NCI-H2227 (cell line): ENCODE data around the gene MVB12B.
"Not testable (repeated sequence)": the region's sequence is repeated elsewhere in the genome, so short reads cannot be mapped to it uniquely, and the experiment has no call there.

ENCODE experiments used
- DNase-seq: peaks from one replicate; lab custom pipeline; 2025; ENCODE audit not compliant: unreplicated experiment; lab: John Stamatoyannopoulos, UW

Gene MVB12B, protein sequence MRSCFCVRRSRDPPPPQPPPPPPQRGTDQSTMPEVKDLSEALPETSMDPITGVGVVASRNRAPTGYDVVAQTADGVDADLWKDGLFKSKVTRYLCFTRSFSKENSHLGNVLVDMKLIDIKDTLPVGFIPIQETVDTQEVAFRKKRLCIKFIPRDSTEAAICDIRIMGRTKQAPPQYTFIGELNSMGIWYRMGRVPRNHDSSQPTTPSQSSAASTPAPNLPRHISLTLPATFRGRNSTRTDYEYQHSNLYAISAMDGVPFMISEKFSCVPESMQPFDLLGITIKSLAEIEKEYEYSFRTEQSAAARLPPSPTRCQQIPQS

DNA sequence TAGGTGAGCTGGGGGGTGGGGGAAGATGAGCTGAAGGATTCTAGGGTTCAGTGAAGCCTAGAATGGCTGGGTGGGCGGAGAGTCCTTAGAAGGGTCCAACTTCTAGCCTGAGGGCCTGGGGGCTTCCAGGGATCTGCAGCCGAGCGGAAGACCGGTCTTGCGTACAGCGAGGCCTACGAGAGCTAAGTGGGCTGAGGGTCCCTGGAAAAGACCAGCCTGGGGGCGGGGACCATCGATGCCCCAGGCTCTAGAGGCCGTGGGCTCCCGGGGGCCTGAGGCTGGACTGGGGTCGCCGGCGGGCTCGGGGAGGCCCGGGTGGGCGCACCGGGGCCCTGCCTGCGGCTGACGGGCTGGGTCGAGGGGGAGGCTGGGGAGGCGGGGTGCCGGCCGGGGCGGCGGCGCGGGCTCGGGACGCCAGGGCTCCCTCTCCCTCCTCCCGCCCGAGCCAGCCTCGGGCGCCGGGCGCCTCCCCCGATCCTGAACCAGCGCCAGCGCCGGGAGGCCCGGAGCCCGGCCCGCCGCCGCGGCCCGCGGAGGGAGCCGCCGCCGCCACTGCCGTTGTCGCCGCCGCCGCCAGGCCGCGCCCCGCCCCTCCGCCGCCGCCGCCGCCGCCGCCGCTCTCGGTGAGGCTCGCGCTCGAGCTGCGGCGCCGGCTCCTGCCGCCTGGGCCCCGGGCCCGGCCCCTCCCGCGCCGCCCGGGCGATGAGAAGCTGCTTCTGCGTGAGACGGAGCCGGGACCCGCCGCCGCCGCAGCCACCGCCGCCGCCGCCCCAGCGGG, at the start of gene MVB12B:
TSS of gene MVB12B (plus strand) at position 602 of the 778 bp plus-strand sequence. CDS start at position 703, 101 bp downstream.
- DNase-seq: peak; percentile 43

DNA sequence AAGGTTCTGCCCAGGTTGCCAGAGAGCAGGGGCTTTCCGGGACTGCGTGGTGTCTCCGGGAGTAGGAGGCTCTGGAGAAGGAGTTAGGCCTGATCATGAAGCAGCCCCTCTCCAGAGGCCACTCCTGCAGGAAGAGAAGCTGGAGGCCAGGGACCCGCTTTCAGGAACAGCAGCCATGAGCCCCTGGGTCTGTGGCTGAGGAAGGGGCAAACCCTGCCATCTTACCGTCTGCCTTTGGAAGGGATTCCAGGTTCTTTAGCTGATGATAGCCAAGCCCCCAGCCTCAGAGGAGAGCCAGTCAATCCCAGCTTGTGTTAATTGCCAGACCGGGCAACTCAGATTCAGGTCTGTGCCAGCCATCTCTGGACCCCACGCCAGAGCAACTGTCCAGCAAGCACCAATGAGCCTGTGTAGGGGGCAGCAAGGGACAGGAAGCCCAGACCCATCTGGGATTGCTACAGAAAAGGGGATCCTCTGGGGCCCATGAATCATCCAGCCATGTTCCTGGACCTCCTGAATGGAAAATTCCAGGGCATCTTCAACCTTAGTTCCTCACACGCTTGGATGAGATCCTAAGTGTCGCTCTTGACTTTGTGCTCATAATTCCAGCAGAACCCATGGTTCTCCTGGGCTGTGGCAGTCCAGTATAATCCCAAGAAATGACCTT, 42.7 kb upstream of the MVB12B start:
- DNase-seq: no peak

DNA sequence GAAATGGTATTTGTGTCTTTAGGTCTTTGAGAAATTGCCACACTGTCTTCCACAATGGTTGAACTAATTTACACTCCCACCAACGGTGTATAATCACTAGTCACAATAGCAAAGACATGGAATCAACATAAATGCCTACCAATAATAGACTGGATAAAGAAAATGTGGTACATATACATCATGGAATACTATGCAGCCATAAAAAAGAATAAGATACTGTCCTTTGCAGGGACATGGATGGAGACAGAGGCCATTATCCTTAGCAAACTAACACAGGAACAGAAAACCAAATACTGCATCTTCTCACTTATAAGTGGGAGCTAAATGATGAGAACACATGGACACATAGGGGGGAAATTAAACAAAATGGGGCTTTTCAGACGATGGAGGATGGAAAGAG, 41.0 kb upstream of the MVB12B start:
- not testable (repeated sequence) for DNase-seq

DNA sequence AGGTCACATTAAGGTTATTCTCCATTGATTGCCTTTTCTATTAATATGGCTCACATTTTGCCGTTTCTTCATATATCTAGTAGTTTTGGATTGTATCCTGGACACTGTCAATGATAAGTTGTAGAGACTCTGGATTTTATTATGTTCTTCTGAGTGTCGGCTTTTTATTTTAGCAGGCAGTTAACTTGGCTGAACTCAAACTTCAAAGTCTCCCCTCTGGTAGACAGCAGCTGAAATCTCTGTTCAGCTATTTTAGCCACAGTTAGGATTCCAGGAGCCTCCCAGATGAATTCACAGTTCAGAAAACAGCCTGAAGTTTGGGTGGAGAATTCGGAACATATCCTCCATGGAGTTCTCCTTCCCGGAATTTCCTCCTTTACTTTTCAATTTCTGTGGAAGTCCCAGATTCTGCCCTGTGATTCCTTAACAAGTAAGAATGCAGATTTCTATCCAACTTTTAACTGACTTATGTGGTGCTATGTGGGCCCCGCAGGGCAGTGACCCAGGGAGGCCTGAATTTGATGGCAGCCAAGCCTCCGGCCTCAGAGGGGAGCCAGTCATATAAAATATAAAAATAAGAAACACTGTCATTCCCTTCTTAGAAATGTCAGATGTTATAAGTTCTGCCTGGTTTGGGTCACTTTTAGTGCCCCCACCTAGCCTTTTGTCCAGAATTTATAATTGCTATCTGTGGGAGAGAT, 39.3 kb upstream of the MVB12B start:
- no peak for DNase-seq

DNA sequence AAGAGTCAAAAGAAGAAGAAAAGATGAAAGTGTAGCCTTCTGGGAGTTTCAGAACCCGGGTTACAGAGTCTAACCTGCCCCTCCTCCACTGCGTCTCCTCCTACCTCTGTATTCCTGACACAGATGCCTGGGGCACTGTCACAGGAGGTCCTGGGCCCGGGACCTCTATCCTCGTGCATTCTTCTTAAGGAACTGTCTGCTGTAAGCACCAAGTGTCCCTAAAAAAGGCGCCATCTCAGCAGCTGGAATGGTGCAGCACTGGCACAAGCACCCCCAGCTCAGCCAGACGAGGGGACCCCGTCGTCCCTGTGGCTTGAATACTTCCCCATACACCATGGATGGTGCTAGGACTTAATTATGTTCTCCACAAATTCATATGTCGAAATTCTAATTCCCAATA, 35.8 kb upstream of the MVB12B start:
- no peak for DNase-seq

DNA sequence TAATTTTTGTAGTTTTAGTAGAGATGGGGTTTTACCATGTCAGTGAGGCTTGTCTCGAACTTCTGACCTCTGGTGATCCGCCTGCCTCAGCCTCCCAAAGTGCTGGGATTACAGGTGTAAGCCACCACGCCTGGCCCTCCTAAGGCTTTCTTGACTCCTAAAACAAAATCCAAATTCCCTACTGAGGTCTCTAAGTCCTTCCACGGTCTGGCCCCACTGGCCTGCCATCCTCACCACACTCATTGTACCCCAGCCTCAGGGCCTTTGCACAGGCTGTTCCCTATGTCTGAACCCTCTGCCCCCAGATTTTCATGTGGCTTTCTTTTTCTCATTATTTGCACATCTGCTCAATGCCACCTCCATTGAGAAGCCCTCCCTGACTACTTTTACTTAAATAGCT, 34.7 kb upstream of the MVB12B start:
- DNase-seq: no peak

DNA sequence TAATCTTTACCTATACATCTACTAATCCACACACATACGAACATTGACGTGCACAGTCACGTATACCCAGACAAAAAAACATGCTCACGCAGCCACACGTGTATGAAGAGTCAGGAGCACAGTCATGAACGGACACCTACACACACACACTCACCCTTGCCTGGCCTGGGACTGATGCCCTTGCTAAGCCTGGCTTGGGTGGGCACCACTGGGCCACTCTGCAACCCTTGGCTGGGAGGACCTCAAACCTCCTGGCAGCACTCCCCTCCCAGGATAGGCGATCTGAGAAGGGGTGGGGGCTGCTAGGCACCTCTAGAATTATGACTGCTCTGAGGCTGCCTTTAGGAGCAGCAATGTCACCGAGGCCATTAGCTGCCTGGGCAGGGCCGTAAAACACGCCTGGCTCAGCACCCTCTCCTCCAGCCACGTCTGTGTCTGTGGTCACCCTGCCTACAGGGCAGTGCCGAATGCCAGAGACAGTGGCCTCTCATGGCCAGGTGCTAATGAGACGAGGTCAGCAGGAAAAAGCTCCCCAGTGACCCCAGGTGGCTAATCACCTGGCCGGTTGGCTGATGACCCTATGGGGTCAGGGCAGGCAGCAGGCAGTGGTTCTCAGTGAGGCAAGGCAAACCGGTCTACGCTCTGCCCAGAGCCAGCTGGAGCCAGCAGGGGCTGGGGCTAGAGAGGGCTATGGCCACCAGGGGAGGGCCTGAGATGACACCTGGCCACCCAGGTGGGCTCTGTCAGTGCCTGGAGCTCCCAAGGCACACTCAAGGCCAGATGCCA, 33.7 kb upstream of the MVB12B start:
- no peak for DNase-seq

DNA sequence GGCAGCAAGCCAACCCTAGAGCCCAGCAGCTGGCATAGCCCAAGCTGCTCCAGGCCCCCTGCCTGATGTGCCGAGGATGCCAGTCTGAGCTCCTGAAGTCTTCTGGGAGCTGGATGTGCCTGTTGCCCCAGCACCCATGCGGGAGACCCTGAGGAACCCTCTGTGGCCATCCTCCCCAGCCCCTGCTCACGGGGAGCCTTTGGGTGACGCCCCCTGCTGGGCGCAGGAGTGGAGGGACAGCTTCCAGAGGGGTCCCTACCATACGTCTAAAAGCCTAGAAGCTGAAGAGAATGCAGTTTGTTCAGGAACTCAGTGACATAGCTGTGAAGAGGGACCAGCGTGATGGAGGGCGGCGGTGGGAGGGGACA, 33.1 kb upstream of the MVB12B start:
- DNase-seq: no peak

DNA sequence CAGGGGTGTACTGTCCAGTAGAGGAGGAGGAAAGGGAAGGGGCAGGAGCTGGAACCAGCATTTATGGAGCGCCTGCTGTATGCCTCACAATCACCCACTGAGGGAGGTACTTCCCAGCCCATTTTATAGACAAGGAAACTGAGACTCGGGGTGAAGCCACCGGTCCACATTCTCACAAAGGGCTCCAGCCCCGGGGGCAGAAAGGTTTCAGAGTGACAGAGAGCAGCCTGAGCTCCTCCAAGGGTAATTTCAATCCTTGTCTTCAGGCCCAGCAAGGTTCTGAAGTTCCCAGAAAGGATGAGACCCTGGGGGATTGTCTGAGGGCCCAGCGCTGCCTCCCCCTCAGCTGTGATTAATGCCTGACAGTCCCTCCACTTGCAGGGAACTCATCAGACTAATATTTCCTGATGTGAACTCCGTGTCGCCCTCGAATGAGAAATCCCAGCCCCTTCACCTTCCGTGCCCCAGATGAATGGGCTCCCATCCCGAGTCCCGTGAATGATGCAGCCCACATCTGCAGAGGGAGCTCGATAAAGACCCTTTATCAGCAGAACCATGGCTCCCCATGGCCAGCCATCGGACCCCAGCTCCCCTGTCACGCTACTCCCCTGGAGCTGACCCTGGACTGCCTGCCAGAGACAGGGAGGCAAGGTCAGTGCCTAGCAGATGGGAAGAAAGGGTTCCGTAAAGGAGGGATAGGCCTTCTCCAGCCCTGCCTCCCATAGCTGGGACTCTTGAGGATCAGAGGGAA, 32.1 kb upstream of the MVB12B start:
- DNase-seq: no peak

DNA sequence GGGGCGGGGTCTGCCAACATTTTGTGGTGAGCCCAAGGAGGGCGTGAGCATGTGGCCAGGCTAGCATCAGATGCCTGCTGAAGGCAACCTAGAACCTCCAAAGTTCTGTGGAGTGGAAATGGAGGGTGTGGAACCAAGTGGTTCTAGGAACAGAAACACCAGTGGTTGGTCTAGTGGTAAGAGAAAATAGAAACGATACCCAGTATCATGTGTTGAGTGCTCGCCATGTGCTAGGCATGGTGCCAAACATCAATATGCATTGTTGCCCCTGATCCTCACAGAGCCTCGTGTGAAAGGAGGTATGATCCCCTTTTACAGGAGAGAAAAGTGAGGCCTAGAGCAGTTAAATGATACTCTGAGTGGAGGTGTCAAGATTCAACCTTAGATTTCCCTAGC, 31.5 kb upstream of the MVB12B start:
- no peak for DNase-seq

DNA sequence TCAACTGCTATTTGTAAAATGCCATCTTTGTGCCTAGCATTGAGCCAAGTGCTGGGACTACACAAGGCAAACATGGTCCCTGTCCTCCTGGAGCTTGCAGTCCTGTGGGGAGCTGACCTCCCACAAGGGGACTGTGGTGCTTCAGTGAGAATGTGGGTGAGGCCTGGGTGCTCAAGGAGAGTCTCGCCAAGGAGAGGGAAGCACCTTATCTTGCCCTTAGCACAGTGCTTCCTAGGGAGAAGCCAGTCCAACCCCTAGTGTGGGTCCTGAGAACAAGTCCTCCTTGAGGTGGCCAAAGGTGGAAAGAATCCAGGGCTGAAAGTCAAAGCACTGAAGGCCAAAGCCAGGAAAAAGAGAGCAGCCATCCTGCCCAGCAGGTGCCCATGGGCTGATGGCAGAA, 31.1 kb upstream of the MVB12B start:
- no peak for DNase-seq

DNA sequence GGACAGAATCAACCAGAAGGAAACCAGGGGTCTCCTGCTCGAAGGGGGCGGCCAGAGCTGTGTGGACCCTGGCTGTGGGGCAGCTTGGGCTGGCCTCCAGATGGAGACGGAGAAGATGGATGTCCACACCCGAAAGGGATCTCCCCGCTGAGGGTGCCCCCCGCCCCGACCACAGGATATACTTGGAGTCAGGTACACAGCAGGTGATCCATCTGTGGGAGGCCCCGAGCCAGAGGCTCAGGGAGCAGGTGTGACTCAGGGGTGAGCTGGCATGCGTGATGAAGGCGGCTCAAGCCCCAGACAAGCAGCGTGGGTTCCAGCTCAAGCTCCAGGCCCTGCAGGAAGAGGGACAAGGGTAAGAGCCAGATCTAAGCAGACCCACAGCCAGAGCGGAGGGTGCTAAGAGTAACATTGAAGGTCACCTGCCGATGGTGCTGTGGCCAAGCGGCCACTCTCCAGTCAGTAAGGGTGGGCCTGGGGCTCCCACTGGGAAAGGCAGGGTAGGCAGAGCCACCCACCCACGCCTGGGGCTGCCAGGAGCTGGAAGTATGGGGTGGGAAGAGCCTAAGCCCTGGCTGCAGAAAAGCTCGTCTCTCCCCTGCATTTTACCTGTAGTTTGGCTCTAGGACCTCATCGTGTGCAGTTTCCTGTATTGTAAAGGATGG, 30.6 kb upstream of the MVB12B start:
- DNase-seq: no peak

DNA sequence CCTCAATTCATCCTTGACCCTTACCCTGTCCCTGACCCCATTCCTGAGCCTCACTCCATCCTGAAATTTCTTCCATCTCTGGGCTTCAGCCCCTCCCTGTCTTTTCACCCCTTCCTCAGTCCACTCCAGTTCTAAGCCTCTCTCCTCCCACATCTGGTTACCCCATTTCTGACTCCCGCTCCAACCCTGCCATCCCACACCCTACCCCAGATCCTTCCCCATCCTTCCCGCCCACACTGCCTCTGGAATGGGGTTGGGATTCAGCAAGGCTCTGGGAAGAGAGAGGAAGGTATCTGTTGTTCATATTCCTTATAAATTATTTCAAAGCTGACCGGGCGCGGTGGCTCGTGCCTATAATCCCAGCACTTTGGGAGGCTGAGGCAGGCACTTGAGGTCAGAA, 29.9 kb upstream of the MVB12B start:
- DNase-seq: no peak

DNA sequence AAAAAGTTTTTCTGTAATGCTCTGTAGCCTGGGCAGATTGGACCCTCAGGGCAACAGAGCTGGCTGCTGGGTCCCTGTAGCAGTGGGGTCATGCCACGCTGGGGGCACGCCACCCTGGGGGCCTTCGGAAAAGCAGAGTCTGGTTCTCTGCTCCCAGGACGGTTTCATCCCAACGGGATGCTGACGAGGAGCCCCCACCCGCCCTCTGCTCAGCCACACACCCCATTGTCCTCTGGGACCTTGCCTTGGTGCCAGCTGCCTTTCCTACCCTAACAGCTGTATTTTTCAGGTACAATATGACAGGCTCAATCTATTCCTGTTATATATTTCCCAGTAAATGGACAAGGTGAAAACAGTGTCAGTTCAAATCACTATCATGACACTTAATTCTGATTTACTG, 29.0 kb upstream of the MVB12B start:
- DNase-seq: no peak

DNA sequence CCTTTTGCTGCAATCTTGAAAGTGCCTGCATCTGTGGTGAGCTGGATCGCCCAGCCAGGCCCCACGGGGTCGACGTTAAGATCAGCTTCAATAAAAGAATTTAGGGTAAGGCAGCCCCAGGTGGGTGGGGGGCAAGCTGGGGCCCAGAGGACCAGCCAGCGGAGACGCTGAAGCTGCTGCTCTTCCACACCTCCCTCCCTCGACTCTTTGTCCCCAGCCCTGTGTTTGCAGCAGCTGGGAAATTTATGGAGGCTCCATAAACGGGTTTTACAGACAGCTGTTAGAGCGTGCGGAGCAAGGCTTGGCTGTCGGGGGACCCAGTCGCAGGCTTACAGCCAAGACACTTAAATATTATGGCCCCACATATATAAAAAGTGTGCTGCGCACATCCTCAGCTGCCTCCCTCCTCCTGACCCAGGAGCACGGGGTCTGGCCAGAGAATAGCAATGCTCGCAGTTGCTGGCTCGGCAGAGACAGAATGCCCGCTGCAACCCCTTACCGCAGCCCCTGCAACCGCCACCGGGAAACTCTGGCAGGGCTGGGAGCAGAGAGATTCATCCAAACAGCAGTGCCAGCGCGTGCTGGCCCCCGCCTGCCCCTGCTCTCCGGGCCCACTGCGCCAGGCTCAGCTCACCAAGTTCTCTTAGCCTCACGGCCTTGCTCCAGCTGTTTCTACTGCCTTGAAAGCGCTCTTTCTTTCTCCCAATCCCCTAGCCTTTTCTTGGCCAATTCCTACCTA, 28.4 kb upstream of the MVB12B start:
- peak; percentile 29 for DNase-seq

DNA sequence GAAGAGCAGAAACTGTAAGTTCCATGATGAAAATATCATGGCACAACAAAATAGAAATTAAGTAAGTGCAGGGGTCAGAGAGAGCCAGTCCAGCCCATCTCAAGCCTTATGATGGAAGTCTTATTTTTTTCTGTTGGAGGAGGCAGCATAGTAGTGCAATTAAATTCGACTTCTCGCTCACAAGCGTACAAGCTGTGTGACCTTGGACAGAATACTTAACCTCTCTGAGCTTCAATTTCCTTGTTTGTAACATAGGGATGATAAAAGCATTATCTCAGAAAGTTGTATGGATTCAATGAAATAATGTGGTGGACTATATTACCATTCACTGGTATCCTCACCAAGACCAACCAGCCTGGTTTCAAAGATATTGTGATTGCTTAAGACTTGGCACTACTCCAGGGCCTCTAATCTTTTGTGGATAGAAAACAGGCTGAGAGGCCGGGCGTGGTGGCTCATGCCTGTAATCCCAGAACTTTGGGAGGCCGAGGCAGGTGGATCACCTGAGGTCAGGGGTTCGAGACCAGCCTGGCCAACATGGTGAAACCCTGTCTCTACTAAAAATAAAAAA, 26.8 kb upstream of the MVB12B start:
- no peak for DNase-seq

DNA sequence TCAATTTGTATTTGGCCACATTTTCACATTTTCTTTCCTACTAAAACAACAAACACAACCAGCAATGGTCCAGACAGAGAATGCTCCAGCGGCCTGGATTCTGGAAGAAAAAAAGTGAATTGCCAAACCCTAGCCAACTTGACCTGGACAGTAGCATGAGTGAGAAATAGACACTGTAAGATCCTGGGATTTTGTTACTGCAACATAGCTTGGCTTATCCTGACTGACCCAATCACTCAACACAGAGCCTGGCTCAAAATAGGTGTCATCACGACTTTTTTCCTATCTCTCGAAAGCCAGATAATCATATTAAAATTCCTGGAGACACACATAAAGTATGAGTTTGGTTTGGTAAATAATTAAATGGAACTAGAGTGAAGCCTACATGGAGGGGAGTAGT, 25.4 kb upstream of the MVB12B start:
- no peak for DNase-seq

DNA sequence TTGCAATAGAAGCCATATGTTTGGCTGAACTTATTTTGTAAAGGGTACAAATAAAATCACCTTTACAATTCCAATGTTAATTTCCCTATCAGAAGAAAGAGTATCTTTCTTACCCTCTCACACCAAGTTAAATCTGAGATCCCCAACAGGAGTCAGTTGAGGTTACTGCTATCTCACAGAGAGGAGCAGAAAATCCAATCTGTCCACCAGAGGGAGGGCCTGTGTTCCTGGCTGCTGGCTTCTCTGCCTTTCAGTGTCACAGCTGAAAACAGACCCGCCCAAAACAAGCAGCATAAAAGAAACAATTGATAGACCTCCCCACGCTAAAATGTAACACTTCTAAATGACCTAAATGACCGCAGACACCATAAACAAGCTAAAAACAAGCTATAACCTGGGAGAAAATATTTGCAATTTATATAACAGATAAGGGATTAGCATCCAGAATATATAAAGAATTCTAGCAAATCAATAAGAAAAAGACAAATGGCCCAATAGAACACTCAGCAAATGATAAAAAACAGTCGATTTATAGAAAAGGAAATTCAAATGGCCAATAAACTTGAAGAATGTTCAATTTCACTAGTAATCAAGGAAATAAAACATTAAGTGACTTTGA, 24.5 kb upstream of the MVB12B start:
- peak; percentile 38 for DNase-seq
